ENCODE data around the gene TIE1.

TIE1 gene

GRCh38 chr1:43273708-43274107, 27.1 kb upstream of the TIE1 start:
- in situ Hi-C loops (cut with MboI; ENCODE audit: low pct_unique_long_range_greater_than_20kb, low sequenced_read_pairs, unreplicated experiment): no loop called here
- TF ChIP-seq CTCF (IDR thresholded peaks at IDR 0.05; ENCODE audit: extremely low read depth, insufficient read depth, missing control alignments): no peak
- DNase-seq (ENCODE audit: low spot score): no peak

DNA sequence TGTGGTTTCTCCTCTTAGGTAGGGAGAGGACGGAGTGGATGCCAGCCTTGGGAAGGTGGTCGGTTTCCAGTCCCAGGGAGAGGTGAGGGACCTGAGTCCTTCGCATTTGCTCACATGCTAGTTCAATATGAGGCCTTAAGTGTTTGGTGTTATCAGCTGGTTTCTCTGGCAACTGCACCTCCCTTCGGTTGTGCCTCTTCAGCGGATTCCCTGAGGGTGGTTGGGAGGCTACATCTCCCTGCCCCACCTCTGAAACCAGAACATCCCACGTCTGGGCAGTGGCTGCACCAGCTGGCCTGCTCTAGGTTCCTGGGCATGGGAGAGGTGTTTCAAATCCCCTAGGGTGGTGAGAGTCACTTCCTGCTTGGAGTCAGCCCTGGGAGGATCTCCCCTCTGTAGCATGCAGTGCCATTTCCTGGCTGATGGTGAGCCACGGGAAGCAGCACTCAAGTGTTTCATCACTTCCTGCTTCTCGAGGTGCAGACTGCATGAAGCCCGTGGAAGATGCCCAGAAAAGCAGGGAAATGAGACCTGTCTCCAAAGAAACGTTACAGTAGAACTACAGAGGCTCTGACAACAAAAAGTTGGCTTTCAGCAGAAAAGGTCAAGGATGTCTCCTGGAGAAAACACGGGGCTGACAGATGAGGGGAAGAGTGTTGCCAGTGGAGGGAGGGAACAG, 26.5 kb upstream of the TIE1 start:
- no peak for DNase-seq (ENCODE audit: low spot score)

DNA sequence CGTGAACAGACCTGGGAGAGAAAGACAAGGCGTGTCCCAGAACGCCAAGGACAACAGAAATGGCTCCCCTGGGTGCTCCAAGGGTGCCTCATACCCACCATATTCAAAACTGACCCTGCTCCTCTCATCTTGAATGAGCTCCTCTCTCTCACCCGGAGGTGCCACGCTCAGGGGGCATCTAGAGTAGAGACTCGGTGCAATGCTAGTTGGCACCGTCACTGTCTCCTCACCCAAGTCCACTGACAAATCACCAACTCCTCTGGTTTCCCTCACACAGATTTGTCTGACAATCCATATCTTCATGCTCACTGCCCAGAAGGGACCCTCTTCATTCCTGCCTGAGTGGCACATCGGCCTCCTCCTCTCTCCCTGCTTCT, 26.0 kb upstream of the TIE1 start:
- in situ Hi-C loops (cut with MboI; ENCODE audit: low pct_unique_long_range_greater_than_20kb, low sequenced_read_pairs, unreplicated experiment): no loop called here
- DNase-seq (ENCODE audit: low spot score): no peak
- no peak for TF ChIP-seq CTCF (IDR thresholded peaks at IDR 0.05; ENCODE audit: extremely low read depth, insufficient read depth, missing control alignments)

More for the DNA sequence above, 26.5 kb upstream of the TIE1 start:
- in situ Hi-C loops (cut with MboI; ENCODE audit: low pct_unique_long_range_greater_than_20kb, low sequenced_read_pairs, unreplicated experiment): no loop called here
- TF ChIP-seq CTCF (IDR thresholded peaks at IDR 0.05; ENCODE audit: extremely low read depth, insufficient read depth, missing control alignments): no peak

- no peak for DNase-seq (ENCODE audit: low spot score)
- in situ Hi-C loops (cut with MboI; ENCODE audit: low pct_unique_long_range_greater_than_20kb, low sequenced_read_pairs, unreplicated experiment): no loop called here
- TF ChIP-seq CTCF (IDR thresholded peaks at IDR 0.05; ENCODE audit: extremely low read depth, insufficient read depth, missing control alignments): no peak
These were observed 24.8 kb upstream of the TIE1 start for GRCh38 chr1:43275826-43276620.

DNA sequence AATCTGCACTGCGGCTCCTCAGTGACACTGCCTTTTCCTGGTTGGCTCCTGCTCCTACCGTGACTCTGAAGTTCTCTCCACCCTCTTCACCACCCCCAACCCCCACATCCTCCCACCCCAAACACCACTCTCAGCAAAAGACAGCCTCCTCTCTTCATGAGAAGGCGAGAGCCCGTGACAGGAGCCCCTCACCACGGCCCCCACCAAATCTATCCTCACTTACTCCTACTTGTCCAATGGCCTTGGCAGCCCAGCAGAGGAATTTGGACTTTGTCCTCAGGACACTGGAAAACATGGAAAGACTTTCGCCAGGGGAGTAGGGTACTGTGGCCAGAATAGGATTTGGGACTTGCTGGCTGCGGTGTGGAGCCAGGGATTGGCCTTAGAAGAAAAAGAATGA, 24.1 kb upstream of the TIE1 start:
- DNase-seq (ENCODE audit: low spot score): no peak
- no peak for TF ChIP-seq CTCF (IDR thresholded peaks at IDR 0.05; ENCODE audit: extremely low read depth, insufficient read depth, missing control alignments)
- in situ Hi-C loops (cut with MboI; ENCODE audit: low pct_unique_long_range_greater_than_20kb, low sequenced_read_pairs, unreplicated experiment): no loop called here

GRCh38 chr1:43277116-43277876, 23.5 kb upstream of the TIE1 start:
- no peak for DNase-seq (ENCODE audit: low spot score)
- in situ Hi-C loops (cut with MboI; ENCODE audit: low pct_unique_long_range_greater_than_20kb, low sequenced_read_pairs, unreplicated experiment): no loop called here
- TF ChIP-seq CTCF (IDR thresholded peaks at IDR 0.05; ENCODE audit: extremely low read depth, insufficient read depth, missing control alignments): no peak
